ENCODE data around the gene ZG16.
"Not testable (repeated sequence)": the region's sequence is repeated elsewhere in the genome, so short reads cannot be mapped to it uniquely, and the experiment has no call there.

The ZG16 gene

DNA sequence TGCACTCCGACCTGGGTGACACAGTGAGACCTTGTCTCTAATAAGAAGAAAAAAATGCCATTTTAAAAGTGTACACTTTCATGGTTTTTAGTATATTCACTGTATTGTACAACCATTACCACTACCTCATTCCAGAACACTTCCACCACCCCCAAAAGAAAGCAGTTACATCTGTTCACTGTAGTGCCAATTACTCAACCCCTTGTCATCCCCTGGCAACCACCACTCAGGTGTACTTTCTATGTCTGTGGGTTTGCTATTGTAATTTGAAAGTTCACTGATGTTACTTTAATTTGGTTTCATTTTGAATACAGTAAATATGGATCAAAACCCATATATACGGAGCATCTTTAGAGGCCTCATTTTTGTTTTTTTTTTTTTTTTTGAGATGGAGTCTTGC, 6.1 kb downstream of the ZG16 start:
- no peaks in the 10 kb centered on the region for H4K20me1 ChIP-seq (ENCODE audit: insufficient read depth, low read length)
- H3K4me1 ChIP-seq (ENCODE audit: insufficient read depth, low read length), result peaks cover 2% of the 10 kb centered on the region; the same call in 1 of the 2 replicates
- H3K79me2 ChIP-seq (ENCODE audit: insufficient read depth, low read length), result no peaks in the 10 kb centered on the region
- H3K27me3 ChIP-seq (ENCODE audit: insufficient read depth, low read length, poor library complexity), result no peaks in the 10 kb centered on the region
- H3K4me3 ChIP-seq (ENCODE audit: low read depth in 1 of 2, low read length in 2 of 2), result no peak overlapping the region
- H3K27ac ChIP-seq (ENCODE audit: low read length), result no peak overlapping the region
- H3K9ac ChIP-seq (ENCODE audit: low read depth, low read length), result no peak overlapping the region
- no peaks in the 10 kb centered on the region for H3K36me3 ChIP-seq (ENCODE audit: insufficient read depth, low read length)
- no peaks in the 10 kb centered on the region for H3K9me3 ChIP-seq (ENCODE audit: insufficient read depth, low read length, severe bottlenecking)
- ATAC-seq (ENCODE audit: insufficient read depth, low read depth) (no peak; the same call in 2 of the 3 replicates), DNase-seq (no peak)
- no peak for TF ChIP-seq EZH2 (IDR thresholded peaks at IDR 0.05; ENCODE audit: borderline replicate concordance, low read depth, low read length, severe bottlenecking)
- TF ChIP-seq, protein P1, sequence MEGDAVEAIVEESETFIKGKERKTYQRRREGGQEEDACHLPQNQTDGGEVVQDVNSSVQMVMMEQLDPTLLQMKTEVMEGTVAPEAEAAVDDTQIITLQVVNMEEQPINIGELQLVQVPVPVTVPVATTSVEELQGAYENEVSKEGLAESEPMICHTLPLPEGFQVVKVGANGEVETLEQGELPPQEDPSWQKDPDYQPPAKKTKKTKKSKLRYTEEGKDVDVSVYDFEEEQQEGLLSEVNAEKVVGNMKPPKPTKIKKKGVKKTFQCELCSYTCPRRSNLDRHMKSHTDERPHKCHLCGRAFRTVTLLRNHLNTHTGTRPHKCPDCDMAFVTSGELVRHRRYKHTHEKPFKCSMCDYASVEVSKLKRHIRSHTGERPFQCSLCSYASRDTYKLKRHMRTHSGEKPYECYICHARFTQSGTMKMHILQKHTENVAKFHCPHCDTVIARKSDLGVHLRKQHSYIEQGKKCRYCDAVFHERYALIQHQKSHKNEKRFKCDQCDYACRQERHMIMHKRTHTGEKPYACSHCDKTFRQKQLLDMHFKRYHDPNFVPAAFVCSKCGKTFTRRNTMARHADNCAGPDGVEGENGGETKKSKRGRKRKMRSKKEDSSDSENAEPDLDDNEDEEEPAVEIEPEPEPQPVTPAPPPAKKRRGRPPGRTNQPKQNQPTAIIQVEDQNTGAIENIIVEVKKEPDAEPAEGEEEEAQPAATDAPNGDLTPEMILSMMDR (IDR thresholded peaks at IDR 0.05; ENCODE audit: borderline replicate concordance, extremely low read depth, low read length, poor library complexity, severe bottlenecking), result no peak
- H3K4me2 ChIP-seq (ENCODE audit: insufficient read depth, low read length), result no peak overlapping the region
- no peak overlapping the region for H2AFZ ChIP-seq (ENCODE audit: low read depth, low read length)

DNA sequence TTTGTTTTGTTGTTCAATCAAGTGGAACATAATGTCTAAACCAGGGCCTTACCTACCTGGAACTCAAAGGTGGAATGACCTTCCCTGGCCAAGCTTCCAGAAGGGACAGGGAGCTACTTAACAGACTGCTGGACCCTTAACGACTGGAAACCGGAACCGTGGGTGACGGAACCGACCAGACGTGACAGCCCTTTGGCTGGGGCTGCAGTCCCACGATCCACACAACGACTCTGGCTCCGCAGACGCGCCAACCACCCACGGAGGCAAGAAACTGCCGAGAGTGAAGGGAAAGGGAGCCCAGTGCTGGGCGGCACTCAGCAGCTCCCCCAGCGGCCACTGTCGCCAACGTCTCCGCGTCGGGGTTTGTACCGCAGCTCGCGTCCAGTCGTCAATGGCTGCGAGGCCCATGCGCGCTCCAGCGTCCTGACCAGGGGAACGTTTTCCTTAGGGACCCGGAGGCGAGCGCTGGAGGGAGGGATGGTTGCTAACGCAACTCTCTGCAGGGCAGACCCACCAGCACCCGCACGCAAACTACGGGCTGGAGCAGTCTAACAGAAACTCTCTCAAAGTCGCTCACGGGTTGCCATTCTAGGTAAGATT, 6.9 kb downstream of the ZG16 start:
- Histone ChIP-seq H3K4me1 (ENCODE audit: insufficient read depth, low read length) (peaks cover 11% of the 10 kb centered on the region), H2AFZ (ENCODE audit: low read depth, low read length) (no peak overlapping the region), H4K20me1 (ENCODE audit: insufficient read depth, low read length) (no peaks in the 10 kb centered on the region), H3K27me3 (ENCODE audit: insufficient read depth, low read length, poor library complexity) (no peaks in the 10 kb centered on the region), H3K9me3 (ENCODE audit: insufficient read depth, low read length, severe bottlenecking) (no peaks in the 10 kb centered on the region), H3K36me3 (ENCODE audit: insufficient read depth, low read length) (no peaks in the 10 kb centered on the region; the same call in 1 of the 2 replicates), H3K4me3 (ENCODE audit: low read depth in 1 of 2, low read length in 2 of 2) (no peak overlapping the region), H3K9ac (ENCODE audit: low read depth, low read length) (no peak overlapping the region), H3K4me2 (ENCODE audit: insufficient read depth, low read length) (no peak overlapping the region), H3K79me2 (ENCODE audit: insufficient read depth, low read length) (peaks cover 7% of the 10 kb centered on the region), H3K27ac (ENCODE audit: low read length) (no peak overlapping the region)
- TF ChIP-seq EZH2 (IDR thresholded peaks at IDR 0.05; ENCODE audit: borderline replicate concordance, low read depth, low read length, severe bottlenecking), result no peak
- TF ChIP-seq, protein P1 (IDR thresholded peaks at IDR 0.05; ENCODE audit: borderline replicate concordance, extremely low read depth, low read length, poor library complexity, severe bottlenecking), result no peak
- ATAC-seq (ENCODE audit: insufficient read depth, low read depth) (no peak), DNase-seq (no peak)

DNA sequence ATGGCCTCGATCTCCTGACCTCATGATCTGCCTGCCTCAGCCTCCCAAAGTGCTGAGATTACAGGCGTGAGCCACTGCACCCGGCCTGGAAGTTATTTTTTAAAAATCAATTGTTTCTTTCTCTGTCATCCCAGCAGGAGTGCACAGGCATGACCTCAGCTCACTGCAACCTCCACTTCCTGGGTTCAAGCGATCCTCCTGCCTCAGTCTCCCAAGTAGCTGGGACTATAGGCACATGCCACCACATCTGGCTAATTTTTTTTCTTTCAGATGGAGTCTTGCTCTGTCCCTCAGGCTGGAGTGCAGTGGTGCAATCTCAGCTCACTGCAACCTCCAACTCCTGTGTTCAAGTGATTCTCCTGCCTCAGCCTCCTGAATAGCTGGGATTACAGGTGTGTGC, 9.1 kb downstream of the ZG16 start:
- H3K9me3 ChIP-seq (ENCODE audit: insufficient read depth, low read length, severe bottlenecking); H2AFZ ChIP-seq (ENCODE audit: low read depth, low read length); H3K9ac ChIP-seq (ENCODE audit: low read depth, low read length); ATAC-seq (ENCODE audit: insufficient read depth, low read depth); H3K27me3 ChIP-seq (ENCODE audit: insufficient read depth, low read length, poor library complexity); H3K4me3 ChIP-seq (ENCODE audit: low read depth in 1 of 2, low read length in 2 of 2); H3K27ac ChIP-seq (ENCODE audit: low read length); H4K20me1 ChIP-seq (ENCODE audit: insufficient read depth, low read length); DNase-seq; H3K4me2 ChIP-seq (ENCODE audit: insufficient read depth, low read length): not testable (repeated sequence)
- H3K4me1 ChIP-seq (ENCODE audit: insufficient read depth, low read length), result peaks cover 20% of the 10 kb centered on the region
- peaks cover 11% of the 10 kb centered on the region for H3K36me3 ChIP-seq (ENCODE audit: insufficient read depth, low read length)
- H3K79me2 ChIP-seq (ENCODE audit: insufficient read depth, low read length), result peaks cover 26% of the 10 kb centered on the region

DNA sequence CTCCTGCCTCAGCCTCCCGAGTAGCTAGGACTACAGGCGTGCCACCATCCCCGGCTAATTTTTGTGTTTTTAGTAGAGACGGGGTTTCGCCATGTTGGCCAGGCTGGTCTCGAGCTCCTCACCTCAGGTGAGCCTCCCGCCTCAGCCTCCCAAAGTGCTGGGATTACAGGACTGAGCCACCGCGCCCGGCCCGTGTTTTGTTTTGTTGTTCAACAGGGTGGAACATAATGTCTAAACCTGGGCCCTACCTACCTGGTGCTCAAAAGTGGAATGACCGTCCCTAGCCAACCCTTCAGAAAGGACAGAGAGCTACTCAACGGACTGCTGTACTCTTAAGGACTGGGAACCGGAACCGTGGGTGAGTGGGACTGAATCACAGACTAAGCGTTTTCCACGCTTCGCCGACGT, 11.7 kb downstream of the ZG16 start:
- peak overlapping the region; percentile 87 for H3K9ac ChIP-seq (ENCODE audit: low read depth, low read length)
- no peak for DNase-seq
- H3K4me3 ChIP-seq (ENCODE audit: low read depth in 1 of 2, low read length in 2 of 2), result peak overlapping the region; percentile 74 to 77; a peak in 3 of 4 replicates
- peak overlapping the region; percentile 99 for H3K27ac ChIP-seq (ENCODE audit: low read length)
- peak overlapping the region; percentile 98 for H2AFZ ChIP-seq (ENCODE audit: low read depth, low read length)
- H3K79me2 ChIP-seq (ENCODE audit: insufficient read depth, low read length), result peaks cover 52% of the 10 kb centered on the region
- ATAC-seq (ENCODE audit: insufficient read depth, low read depth), result peak; percentile 1; the same call in 1 of the 3 replicates
- no peaks in the 10 kb centered on the region for H3K27me3 ChIP-seq (ENCODE audit: insufficient read depth, low read length, poor library complexity)
- H3K4me2 ChIP-seq (ENCODE audit: insufficient read depth, low read length), result peak overlapping the region; percentile 66
- H3K9me3 ChIP-seq (ENCODE audit: insufficient read depth, low read length, severe bottlenecking), result no peaks in the 10 kb centered on the region
- H3K36me3 ChIP-seq (ENCODE audit: insufficient read depth, low read length), result peaks cover 37% of the 10 kb centered on the region
- TF ChIP-seq EZH2 (IDR thresholded peaks at IDR 0.05; ENCODE audit: borderline replicate concordance, low read depth, low read length, severe bottlenecking), result no peak
- TF ChIP-seq, protein P1 (IDR thresholded peaks at IDR 0.05; ENCODE audit: borderline replicate concordance, extremely low read depth, low read length, poor library complexity, severe bottlenecking), result no peak
- H4K20me1 ChIP-seq (ENCODE audit: insufficient read depth, low read length), result peaks cover 13% of the 10 kb centered on the region; the same call in 1 of the 2 replicates
- peaks cover 43% of the 10 kb centered on the region for H3K4me1 ChIP-seq (ENCODE audit: insufficient read depth, low read length)

Data from DND-41 (cell line).